ENCODE results near the gene VAPA. TPM values are rescaled to one million over a fixed set of nuclear protein-coding genes. Genes with fewer than 3 reads are reported as not detected.

VAPA gene
- polyA plus RNA-seq, 1 of the 3 experiments (the other 2 are of a cell fraction) = 109 TPM

DNA sequence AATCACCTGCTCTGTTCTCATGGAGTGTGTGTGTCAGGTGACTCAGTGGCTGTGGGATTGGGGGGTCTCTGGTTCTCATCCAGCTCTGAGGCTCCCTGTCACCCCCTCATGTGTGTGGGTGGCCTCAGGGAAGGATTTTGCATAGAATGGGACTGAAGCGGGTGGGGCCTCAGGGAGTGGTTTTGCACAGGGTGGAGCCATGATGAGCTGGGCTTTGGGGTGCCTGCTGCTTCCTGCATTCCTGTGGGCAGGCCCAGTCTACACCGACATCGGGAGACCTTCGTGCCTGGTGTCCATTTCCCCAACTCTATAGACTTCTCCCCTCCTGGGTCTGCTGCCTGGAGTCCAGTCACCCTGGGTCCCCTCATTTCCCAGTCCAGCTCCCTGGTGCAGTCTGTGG, 59.7 kb downstream of the VAPA start:
- TF ChIP-seq TCF12 (IDR thresholded peaks at IDR 0.05) (no peak), RCOR1 (IDR thresholded peaks at IDR 0.05; ENCODE audit: low read length) (no peak), GATA2 (CRISPR knock-in tag; IDR thresholded peaks at IDR 0.05) (no peak), MXI1 (IDR thresholded peaks at IDR 0.05; ENCODE audit: low read depth, low read length) (no peak), NFIC (IDR thresholded peaks at IDR 0.05; ENCODE audit: borderline replicate concordance) (no peak), YY1 (IDR thresholded peaks at IDR 0.05; ENCODE audit: low read depth) (no peak), RXRA (IDR thresholded peaks at IDR 0.05; ENCODE audit: borderline replicate concordance, low read depth) (no peak), MEF2A (IDR thresholded peaks at IDR 0.05; ENCODE audit: borderline replicate concordance, low read depth) (no peak), FOXJ3 (CRISPR knock-in tag; IDR thresholded peaks at IDR 0.05) (no peak)
- TF ChIP-seq, protein P1, sequence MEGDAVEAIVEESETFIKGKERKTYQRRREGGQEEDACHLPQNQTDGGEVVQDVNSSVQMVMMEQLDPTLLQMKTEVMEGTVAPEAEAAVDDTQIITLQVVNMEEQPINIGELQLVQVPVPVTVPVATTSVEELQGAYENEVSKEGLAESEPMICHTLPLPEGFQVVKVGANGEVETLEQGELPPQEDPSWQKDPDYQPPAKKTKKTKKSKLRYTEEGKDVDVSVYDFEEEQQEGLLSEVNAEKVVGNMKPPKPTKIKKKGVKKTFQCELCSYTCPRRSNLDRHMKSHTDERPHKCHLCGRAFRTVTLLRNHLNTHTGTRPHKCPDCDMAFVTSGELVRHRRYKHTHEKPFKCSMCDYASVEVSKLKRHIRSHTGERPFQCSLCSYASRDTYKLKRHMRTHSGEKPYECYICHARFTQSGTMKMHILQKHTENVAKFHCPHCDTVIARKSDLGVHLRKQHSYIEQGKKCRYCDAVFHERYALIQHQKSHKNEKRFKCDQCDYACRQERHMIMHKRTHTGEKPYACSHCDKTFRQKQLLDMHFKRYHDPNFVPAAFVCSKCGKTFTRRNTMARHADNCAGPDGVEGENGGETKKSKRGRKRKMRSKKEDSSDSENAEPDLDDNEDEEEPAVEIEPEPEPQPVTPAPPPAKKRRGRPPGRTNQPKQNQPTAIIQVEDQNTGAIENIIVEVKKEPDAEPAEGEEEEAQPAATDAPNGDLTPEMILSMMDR (IDR thresholded peaks at IDR 0.05) = no peak
- TF ChIP-seq, protein P2, sequence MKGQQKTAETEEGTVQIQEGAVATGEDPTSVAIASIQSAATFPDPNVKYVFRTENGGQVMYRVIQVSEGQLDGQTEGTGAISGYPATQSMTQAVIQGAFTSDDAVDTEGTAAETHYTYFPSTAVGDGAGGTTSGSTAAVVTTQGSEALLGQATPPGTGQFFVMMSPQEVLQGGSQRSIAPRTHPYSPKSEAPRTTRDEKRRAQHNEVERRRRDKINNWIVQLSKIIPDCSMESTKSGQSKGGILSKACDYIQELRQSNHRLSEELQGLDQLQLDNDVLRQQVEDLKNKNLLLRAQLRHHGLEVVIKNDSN (IDR thresholded peaks at IDR 0.05; ENCODE audit: borderline replicate concordance, low read depth) = no peak
- TF ChIP-seq, protein P3, sequence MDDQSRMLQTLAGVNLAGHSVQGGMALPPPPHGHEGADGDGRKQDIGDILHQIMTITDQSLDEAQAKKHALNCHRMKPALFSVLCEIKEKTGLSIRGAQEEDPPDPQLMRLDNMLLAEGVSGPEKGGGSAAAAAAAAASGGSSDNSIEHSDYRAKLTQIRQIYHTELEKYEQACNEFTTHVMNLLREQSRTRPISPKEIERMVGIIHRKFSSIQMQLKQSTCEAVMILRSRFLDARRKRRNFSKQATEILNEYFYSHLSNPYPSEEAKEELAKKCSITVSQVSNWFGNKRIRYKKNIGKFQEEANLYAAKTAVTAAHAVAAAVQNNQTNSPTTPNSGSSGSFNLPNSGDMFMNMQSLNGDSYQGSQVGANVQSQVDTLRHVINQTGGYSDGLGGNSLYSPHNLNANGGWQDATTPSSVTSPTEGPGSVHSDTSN (IDR thresholded peaks at IDR 0.05) = no peak
- 71% methylated on average over 4 of the region's 4 CpGs for WGBS (ENCODE audit: low lambda C conversion rate)
- H3K4me1 ChIP-seq (ENCODE audit: control insufficient read depth in 1 of 2, insufficient read depth in 2 of 2, low read depth in 1 of 2, low read length in 1 of 2) = no peaks in the 10 kb centered on the region
- no peaks in the 10 kb centered on the region for H3K27me3 ChIP-seq (ENCODE audit: insufficient read depth)
- no peak overlapping the region for H2AFZ ChIP-seq (ENCODE audit: low read depth)
- no peaks in the 10 kb centered on the region for H4K20me1 ChIP-seq (ENCODE audit: insufficient read depth)
- H3K79me2 ChIP-seq (ENCODE audit: insufficient read depth) = no peaks in the 10 kb centered on the region
- ChIA-PET CTCF (interaction anchor here (1.0 to 9.0 kb wide), 4 partner anchors 23 to 545 kb away, joined by 3 to 210 read pairs (median 4); no protein-coding TSS in a partner anchor), POLR2A (no interaction called here)
- H3K4me2 ChIP-seq = no peak overlapping the region
- H3K4me3 ChIP-seq (ENCODE audit: low read depth in 2 of 2, low read length in 1 of 2) = no peak overlapping the region
- H3K9ac ChIP-seq = no peak overlapping the region
- H3K27ac ChIP-seq (ENCODE audit: low read depth in 2 of 2, low read length in 1 of 2) = no peak overlapping the region
- DNase-seq = no peak
- H3F3A ChIP-seq (replicated peaks; ENCODE audit: insufficient read depth) = no peaks in the 10 kb centered on the region
- no peaks in the 10 kb centered on the region for H3K36me3 ChIP-seq (replicated peaks in 1 of 2; ENCODE audit: control insufficient read depth in 1 of 2, insufficient read depth in 2 of 2, low read length in 1 of 2)
- H3K9me2 ChIP-seq = no peaks in the 10 kb centered on the region
- H3K9me3 ChIP-seq = peaks cover 10% of the 10 kb centered on the region

DNA sequence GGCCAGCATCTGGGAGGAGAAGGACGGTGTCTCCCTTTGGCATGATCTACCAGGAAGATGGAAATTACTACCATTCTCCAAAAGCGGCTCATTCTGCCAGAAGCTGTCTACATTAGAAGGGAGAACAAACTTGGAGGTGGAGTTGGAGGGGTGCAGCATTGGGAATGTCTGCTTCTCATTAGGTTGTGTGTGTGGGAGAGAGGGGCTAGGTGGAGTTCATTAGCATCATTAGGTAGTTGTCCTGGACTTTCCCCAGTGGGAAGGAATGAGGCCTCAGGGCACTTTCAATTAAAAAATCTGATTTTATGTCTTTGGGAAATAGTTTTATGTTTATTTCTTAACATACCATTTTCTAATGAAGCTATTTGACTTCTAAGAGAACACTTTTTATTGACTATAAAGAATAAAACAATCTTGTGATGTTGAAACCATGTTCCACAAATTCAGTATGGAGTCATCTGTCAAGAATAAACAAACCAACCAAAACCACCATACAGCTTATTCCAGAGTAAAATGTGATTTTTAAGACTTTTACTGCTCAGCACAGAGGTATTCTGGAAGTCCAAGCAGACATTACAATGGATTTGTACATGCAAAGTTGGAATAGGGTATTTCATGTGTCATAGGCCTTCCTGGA, 60.6 kb downstream of the VAPA start:
- Histone ChIP-seq H3K9me3 (peaks cover 10% of the 10 kb centered on the region), H3K27ac (ENCODE audit: low read depth in 2 of 2, low read length in 1 of 2) (no peak overlapping the region), H4K20me1 (ENCODE audit: insufficient read depth) (no peaks in the 10 kb centered on the region), H3K9ac (no peak overlapping the region), H3K9me2 (no peaks in the 10 kb centered on the region), H3K27me3 (ENCODE audit: insufficient read depth) (no peaks in the 10 kb centered on the region), H3K36me3 (replicated peaks in 1 of 2; ENCODE audit: control insufficient read depth in 1 of 2, insufficient read depth in 2 of 2, low read length in 1 of 2) (no peaks in the 10 kb centered on the region), H3K4me3 (ENCODE audit: low read depth in 2 of 2, low read length in 1 of 2) (no peak overlapping the region), H3K79me2 (ENCODE audit: insufficient read depth) (no peaks in the 10 kb centered on the region), H3K4me2 (no peak overlapping the region), H2AFZ (ENCODE audit: low read depth) (no peak overlapping the region), H3F3A (replicated peaks; ENCODE audit: insufficient read depth) (no peaks in the 10 kb centered on the region), H3K4me1 (ENCODE audit: control insufficient read depth in 1 of 2, insufficient read depth in 2 of 2, low read depth in 1 of 2, low read length in 1 of 2) (no peaks in the 10 kb centered on the region)
- WGBS (ENCODE audit: low lambda C conversion rate) = 56% methylated on average over 2 of the region's 2 CpGs
- POLR2A ChIA-PET = no interaction called here
- TF ChIP-seq CHD2 (IDR thresholded peaks at IDR 0.05; ENCODE audit: low read length, partially characterized antibody) (no peak), GATA2 (CRISPR knock-in tag; IDR thresholded peaks at IDR 0.05) (no peak), MXI1 (IDR thresholded peaks at IDR 0.05; ENCODE audit: low read depth, low read length) (no peak), ELF1 (IDR thresholded peaks at IDR 0.05) (no peak), NFIC (IDR thresholded peaks at IDR 0.05; ENCODE audit: borderline replicate concordance) (no peak)
- TF ChIP-seq, protein P4, sequence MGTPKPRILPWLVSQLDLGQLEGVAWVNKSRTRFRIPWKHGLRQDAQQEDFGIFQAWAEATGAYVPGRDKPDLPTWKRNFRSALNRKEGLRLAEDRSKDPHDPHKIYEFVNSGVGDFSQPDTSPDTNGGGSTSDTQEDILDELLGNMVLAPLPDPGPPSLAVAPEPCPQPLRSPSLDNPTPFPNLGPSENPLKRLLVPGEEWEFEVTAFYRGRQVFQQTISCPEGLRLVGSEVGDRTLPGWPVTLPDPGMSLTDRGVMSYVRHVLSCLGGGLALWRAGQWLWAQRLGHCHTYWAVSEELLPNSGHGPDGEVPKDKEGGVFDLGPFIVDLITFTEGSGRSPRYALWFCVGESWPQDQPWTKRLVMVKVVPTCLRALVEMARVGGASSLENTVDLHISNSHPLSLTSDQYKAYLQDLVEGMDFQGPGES (IDR thresholded peaks at IDR 0.05; ENCODE audit: low read depth, low read length) = no peak
- TF ChIP-seq, protein P1 (IDR thresholded peaks at IDR 0.05) = no peak
- CTCF ChIA-PET = interaction anchor here (1.4 to 9.0 kb wide), 2 partner anchors 32 to 544 kb away, joined by 3 to 210 read pairs; no protein-coding TSS in a partner anchor
- DNase-seq = no peak

Data from SK-N-SH (cell line).